NCI-H1417 treated with DMSO at 0.1 percent for 48 hours (cell line): Measurements from ENCODE around the gene EFCAB6.

ENCODE experiments used
- DNase-seq: peaks from one replicate; lab custom pipeline; 2025; lab: John Stamatoyannopoulos, UW

The EFCAB6 gene

GRCh38 chr22:43526117-43526655 lies 285.9 kb downstream of the EFCAB6 start:
- DNase-seq: no peak

GRCh38 chr22:43521716-43522115 lies 290.4 kb downstream of the EFCAB6 start:
- DNase-seq: no peak

GRCh38 chr22:43520632-43521039 lies 291.5 kb downstream of the EFCAB6 start:
- no peak for DNase-seq

- DNase-seq: no peak
Observed at GRCh38 chr22:43516996-43517635, 295.0 kb downstream of the EFCAB6 start.

GRCh38 chr22:43516386-43516785 lies 295.7 kb downstream of the EFCAB6 start:
- DNase-seq: no peak

GRCh38 chr22:43515902-43516301 lies 296.2 kb downstream of the EFCAB6 start:
- no peak for DNase-seq

- DNase-seq: no peak
Observed at GRCh38 chr22:43515411-43515810, 296.7 kb downstream of the EFCAB6 start.

GRCh38 chr22:43514476-43515157 lies 297.5 kb downstream of the EFCAB6 start:
- DNase-seq: no peak

GRCh38 chr22:43512279-43512678 lies 299.8 kb downstream of the EFCAB6 start:
- no peak for DNase-seq

- no peak for DNase-seq
Observed at GRCh38 chr22:43511276-43511910, 300.7 kb downstream of the EFCAB6 start.

GRCh38 chr22:43510281-43511070 lies 301.6 kb downstream of the EFCAB6 start:
- no peak for DNase-seq

- no peak for DNase-seq
Observed at GRCh38 chr22:43509337-43509736, 302.8 kb downstream of the EFCAB6 start.

- DNase-seq: no peak
Observed at GRCh38 chr22:43508489-43508888, 303.6 kb downstream of the EFCAB6 start.

GRCh38 chr22:43507235-43507634 lies 304.9 kb downstream of the EFCAB6 start:
- no peak for DNase-seq

GRCh38 chr22:43506487-43506886 lies 305.6 kb downstream of the EFCAB6 start:
- DNase-seq: no peak

- DNase-seq: no peak
Observed at GRCh38 chr22:43505896-43506295, 306.2 kb downstream of the EFCAB6 start.

GRCh38 chr22:43505423-43505822 lies 306.7 kb downstream of the EFCAB6 start:
- DNase-seq: no peak

GRCh38 chr22:43504666-43505261 lies 307.3 kb downstream of the EFCAB6 start:
- DNase-seq: no peak

- no peak for DNase-seq
Observed at GRCh38 chr22:43504068-43504467, 308.0 kb downstream of the EFCAB6 start.

- no peak for DNase-seq
Observed at GRCh38 chr22:43502306-43502874, 309.7 kb downstream of the EFCAB6 start.

- no peak for DNase-seq
Observed at GRCh38 chr22:43501878-43502277, 310.2 kb downstream of the EFCAB6 start.
